ENCODE measurements around the gene SORBS1. TPM values are rescaled to one million over a fixed set of nuclear protein-coding genes. Genes with fewer than 3 reads are reported as not detected.
A peak's percentile ranks its signal among the peaks of the same experiment; 100 is the strongest.

The SORBS1 gene
- total and polyA plus RNA-seq, 4 donors, result 33.2 to 71.3 (median 44.1) TPM

DNA sequence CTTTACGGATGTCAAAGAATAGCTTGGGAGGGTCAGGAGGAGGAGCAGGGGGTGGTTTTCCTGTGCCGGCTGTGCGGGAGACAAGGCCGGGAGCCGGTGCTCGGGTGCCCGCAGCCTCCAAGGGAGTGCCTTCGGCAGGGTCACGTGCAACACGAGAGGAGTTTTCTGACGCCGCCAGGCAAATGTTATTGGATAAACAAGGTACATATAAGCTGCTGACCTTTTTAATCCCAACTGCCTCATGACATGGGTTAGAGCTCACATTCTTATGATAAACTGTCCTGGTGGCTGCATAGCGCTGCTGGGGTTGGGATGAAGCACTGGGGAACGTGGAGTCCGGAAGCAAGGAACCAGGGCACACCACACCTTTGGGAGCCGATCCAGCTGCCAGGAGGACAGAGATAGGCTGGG, 145.5 kb downstream of the SORBS1 start (continued):
- TF ChIP-seq, protein P1, sequence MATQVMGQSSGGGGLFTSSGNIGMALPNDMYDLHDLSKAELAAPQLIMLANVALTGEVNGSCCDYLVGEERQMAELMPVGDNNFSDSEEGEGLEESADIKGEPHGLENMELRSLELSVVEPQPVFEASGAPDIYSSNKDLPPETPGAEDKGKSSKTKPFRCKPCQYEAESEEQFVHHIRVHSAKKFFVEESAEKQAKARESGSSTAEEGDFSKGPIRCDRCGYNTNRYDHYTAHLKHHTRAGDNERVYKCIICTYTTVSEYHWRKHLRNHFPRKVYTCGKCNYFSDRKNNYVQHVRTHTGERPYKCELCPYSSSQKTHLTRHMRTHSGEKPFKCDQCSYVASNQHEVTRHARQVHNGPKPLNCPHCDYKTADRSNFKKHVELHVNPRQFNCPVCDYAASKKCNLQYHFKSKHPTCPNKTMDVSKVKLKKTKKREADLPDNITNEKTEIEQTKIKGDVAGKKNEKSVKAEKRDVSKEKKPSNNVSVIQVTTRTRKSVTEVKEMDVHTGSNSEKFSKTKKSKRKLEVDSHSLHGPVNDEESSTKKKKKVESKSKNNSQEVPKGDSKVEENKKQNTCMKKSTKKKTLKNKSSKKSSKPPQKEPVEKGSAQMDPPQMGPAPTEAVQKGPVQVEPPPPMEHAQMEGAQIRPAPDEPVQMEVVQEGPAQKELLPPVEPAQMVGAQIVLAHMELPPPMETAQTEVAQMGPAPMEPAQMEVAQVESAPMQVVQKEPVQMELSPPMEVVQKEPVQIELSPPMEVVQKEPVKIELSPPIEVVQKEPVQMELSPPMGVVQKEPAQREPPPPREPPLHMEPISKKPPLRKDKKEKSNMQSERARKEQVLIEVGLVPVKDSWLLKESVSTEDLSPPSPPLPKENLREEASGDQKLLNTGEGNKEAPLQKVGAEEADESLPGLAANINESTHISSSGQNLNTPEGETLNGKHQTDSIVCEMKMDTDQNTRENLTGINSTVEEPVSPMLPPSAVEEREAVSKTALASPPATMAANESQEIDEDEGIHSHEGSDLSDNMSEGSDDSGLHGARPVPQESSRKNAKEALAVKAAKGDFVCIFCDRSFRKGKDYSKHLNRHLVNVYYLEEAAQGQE (IDR thresholded peaks at IDR 0.05), result no peak
- TF ChIP-seq YY1 (IDR thresholded peaks at IDR 0.05), result no peak
- TF ChIP-seq FOXA2 (IDR thresholded peaks at IDR 0.05), result no peak
- no peak for TF ChIP-seq NR2F2 (IDR thresholded peaks at IDR 0.05)
- TF ChIP-seq, protein P2, sequence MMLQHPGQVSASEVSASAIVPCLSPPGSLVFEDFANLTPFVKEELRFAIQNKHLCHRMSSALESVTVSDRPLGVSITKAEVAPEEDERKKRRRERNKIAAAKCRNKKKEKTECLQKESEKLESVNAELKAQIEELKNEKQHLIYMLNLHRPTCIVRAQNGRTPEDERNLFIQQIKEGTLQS (IDR thresholded peaks at IDR 0.05), result no peak
- TF ChIP-seq FOXA1 (IDR thresholded peaks at IDR 0.05), result no peak
- TF ChIP-seq HNF4A (conservative IDR thresholded peaks at IDR 0.05), result no peak
- TF ChIP-seq MAX (IDR thresholded peaks at IDR 0.05), result no peak

GRCh38 chr10:95414844-95415485, 146.2 kb downstream of the SORBS1 start:
- H3K27ac ChIP-seq (ENCODE audit: low read depth in 1 of 2, low read length in 2 of 2), result peak overlapping the region in 1 of 2 donors; percentile 56
- 81% methylated on average over 10 of the region's 10 CpGs for WGBS
- H3K9ac ChIP-seq (ENCODE audit: low read depth in 1 of 2, low read length in 2 of 2), result no peak overlapping the region

More at GRCh38 chr10:95414844-95415485, 146.2 kb downstream of the SORBS1 start:
- TF ChIP-seq RAD21 (IDR thresholded peaks at IDR 0.05) (no peak), MAX (IDR thresholded peaks at IDR 0.05) (no peak), SP1 (IDR thresholded peaks at IDR 0.05) (no peak), FOXA2 (IDR thresholded peaks at IDR 0.05) (no peak), YY1 (IDR thresholded peaks at IDR 0.05) (no peak), HNF4A (conservative IDR thresholded peaks at IDR 0.05) (no peak), JUND (IDR thresholded peaks at IDR 0.05) (no peak), EGR1 (IDR thresholded peaks at IDR 0.05; ENCODE audit: low read depth in 2 of 2) (no peak), HNF4G (IDR thresholded peaks at IDR 0.05) (no peak), NR2F2 (IDR thresholded peaks at IDR 0.05) (no peak), TAF1 (conservative IDR thresholded peaks at IDR 0.05) (no peak), GABPA (IDR thresholded peaks at IDR 0.05 in 1 of 2, conservative IDR thresholded peaks at IDR 0.05 in 1 of 2) (no peak), RXRA (IDR thresholded peaks at IDR 0.05) (no peak), FOXA1 (IDR thresholded peaks at IDR 0.05) (no peak)
- TF ChIP-seq, protein P3, sequence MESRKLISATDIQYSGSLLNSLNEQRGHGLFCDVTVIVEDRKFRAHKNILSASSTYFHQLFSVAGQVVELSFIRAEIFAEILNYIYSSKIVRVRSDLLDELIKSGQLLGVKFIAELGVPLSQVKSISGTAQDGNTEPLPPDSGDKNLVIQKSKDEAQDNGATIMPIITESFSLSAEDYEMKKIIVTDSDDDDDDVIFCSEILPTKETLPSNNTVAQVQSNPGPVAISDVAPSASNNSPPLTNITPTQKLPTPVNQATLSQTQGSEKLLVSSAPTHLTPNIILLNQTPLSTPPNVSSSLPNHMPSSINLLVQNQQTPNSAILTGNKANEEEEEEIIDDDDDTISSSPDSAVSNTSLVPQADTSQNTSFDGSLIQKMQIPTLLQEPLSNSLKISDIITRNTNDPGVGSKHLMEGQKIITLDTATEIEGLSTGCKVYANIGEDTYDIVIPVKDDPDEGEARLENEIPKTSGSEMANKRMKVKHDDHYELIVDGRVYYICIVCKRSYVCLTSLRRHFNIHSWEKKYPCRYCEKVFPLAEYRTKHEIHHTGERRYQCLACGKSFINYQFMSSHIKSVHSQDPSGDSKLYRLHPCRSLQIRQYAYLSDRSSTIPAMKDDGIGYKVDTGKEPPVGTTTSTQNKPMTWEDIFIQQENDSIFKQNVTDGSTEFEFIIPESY (IDR thresholded peaks at IDR 0.05), result no peak
- TF ChIP-seq, protein P1 (IDR thresholded peaks at IDR 0.05), result no peak
- TF ChIP-seq, protein P2 (IDR thresholded peaks at IDR 0.05), result no peak
- TF ChIP-seq, protein P4, sequence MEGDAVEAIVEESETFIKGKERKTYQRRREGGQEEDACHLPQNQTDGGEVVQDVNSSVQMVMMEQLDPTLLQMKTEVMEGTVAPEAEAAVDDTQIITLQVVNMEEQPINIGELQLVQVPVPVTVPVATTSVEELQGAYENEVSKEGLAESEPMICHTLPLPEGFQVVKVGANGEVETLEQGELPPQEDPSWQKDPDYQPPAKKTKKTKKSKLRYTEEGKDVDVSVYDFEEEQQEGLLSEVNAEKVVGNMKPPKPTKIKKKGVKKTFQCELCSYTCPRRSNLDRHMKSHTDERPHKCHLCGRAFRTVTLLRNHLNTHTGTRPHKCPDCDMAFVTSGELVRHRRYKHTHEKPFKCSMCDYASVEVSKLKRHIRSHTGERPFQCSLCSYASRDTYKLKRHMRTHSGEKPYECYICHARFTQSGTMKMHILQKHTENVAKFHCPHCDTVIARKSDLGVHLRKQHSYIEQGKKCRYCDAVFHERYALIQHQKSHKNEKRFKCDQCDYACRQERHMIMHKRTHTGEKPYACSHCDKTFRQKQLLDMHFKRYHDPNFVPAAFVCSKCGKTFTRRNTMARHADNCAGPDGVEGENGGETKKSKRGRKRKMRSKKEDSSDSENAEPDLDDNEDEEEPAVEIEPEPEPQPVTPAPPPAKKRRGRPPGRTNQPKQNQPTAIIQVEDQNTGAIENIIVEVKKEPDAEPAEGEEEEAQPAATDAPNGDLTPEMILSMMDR (IDR thresholded peaks at IDR 0.05; ENCODE audit: low read depth, low read length, missing input control), result no peak
- Histone ChIP-seq H3K4me1 (ENCODE audit: control insufficient read depth in 4 of 4, insufficient read depth in 4 of 4, low read length in 3 of 4) (peaks cover 0 to 5% (median 0%) of the 10 kb centered on the region in 4 donors), H3K27me3 (ENCODE audit: control insufficient read depth in 4 of 4, insufficient read depth in 4 of 4, low read length in 3 of 4) (no peaks in the 10 kb centered on the region), H3K4me3 (ENCODE audit: low read depth in 1 of 3, low read length in 3 of 3) (no peak overlapping the region), H3K9me3 (ENCODE audit: control insufficient read depth in 4 of 4, low read length in 3 of 4) (no peaks in the 10 kb centered on the region), H3K36me3 (ENCODE audit: control insufficient read depth in 4 of 4, insufficient read depth in 3 of 4, low read depth in 1 of 4, low read length in 3 of 4) (peaks cover 2 to 37% (median 27%) of the 10 kb centered on the region in 4 donors)
- no peak for DNase-seq (ENCODE audit: low spot score)

All from liver (tissue), 9 donors.